GM10266 (cell line): ENCODE results near the gene PTPN3.
A peak's percentile ranks its signal among the peaks of the same experiment; 100 is the strongest.

Experiments
- DNase-seq: peaks from one replicate; pipeline ENCODE4 v3.0.0; 2012; ENCODE audit errors: extremely low spot score
- CTCF ChIP-seq: IDR thresholded peaks from 2 replicates; pipeline ENCODE4 v1.5.1; 2012; ENCODE audit warnings: mild to moderate bottlenecking, low read depth; ENCODE audit not compliant: control insufficient read depth, insufficient read depth; ENCODE audit errors: missing control alignments

Gene PTPN3

GRCh38 chr9:109403116-109403515, 95.0 kb downstream of the PTPN3 start:
- no peak for TF ChIP-seq CTCF
- DNase-seq: no peak

GRCh38 chr9:109401990-109402318, 96.2 kb downstream of the PTPN3 start:
- no peak for TF ChIP-seq CTCF
- peak; percentile 44 for DNase-seq

- DNase-seq: peak; percentile 55
- peak; percentile 80 for TF ChIP-seq CTCF
Measured at GRCh38 chr9:109401169-109401989, 96.7 kb downstream of the PTPN3 start.

GRCh38 chr9:109399258-109399767, 98.8 kb downstream of the PTPN3 start:
- TF ChIP-seq CTCF: no peak
- peak; percentile 44 for DNase-seq

GRCh38 chr9:109391176-109391575, 106.9 kb downstream of the PTPN3 start:
- no peak for DNase-seq
- TF ChIP-seq CTCF: no peak

GRCh38 chr9:109387856-109388255, 110.3 kb downstream of the PTPN3 start:
- no peak for TF ChIP-seq CTCF
- no peak for DNase-seq

- no peak for TF ChIP-seq CTCF
- no peak for DNase-seq
Measured at GRCh38 chr9:109387206-109387605, 110.9 kb downstream of the PTPN3 start.
